Activated T-cell treated with anti-CD3 and anti-CD28 coated beads, Interleukin-2, amount 50 U/mL, for 1 hour (primary cell): Measurements from ENCODE around the gene MED27.

Experiments
- DNase-seq: peaks from one replicate; pipeline ENCODE4 v3.0.0-alpha.2; 2020

Gene MED27

GRCh38 chr9:132079391-132080091 is at the start of gene MED27:
TSS of gene MED27 (minus strand) at chr9:132079867. CDS start at chr9:132079844, 23 bp downstream.
- DNase-seq: peak; percentile 93

GRCh38 chr9:132127888-132128534 is 48.3 kb upstream of the MED27 start:
- no peak for DNase-seq

GRCh38 chr9:132126680-132127236 is 47.1 kb upstream of the MED27 start:
- DNase-seq: no peak

GRCh38 chr9:132125944-132126679 is 46.4 kb upstream of the MED27 start:
- no peak for DNase-seq

- no peak for DNase-seq
Observed at GRCh38 chr9:132125361-132125760, 45.7 kb upstream of the MED27 start.

- DNase-seq: no peak
Observed at GRCh38 chr9:132124800-132125199, 45.1 kb upstream of the MED27 start.

GRCh38 chr9:132121021-132121420 is 41.4 kb upstream of the MED27 start:
- no peak for DNase-seq

- no peak for DNase-seq
Observed at GRCh38 chr9:132117694-132118093, 38.0 kb upstream of the MED27 start.

GRCh38 chr9:132116583-132116982 is 36.9 kb upstream of the MED27 start:
- no peak for DNase-seq

- DNase-seq: peak; percentile 43
Observed at GRCh38 chr9:132114102-132114707, 34.5 kb upstream of the MED27 start.

- no peak for DNase-seq
Observed at GRCh38 chr9:132109291-132109690, 29.6 kb upstream of the MED27 start.

- no peak for DNase-seq
Observed at GRCh38 chr9:132108728-132109127, 29.1 kb upstream of the MED27 start.

GRCh38 chr9:132099741-132100407 is 20.2 kb upstream of the MED27 start:
- no peak for DNase-seq

- DNase-seq: no peak
Observed at GRCh38 chr9:132099167-132099566, 19.5 kb upstream of the MED27 start.

GRCh38 chr9:132094314-132094791 is 14.7 kb upstream of the MED27 start:
- no peak for DNase-seq

GRCh38 chr9:132090771-132091170 is 11.1 kb upstream of the MED27 start:
- no peak for DNase-seq

GRCh38 chr9:132087438-132088030 is 7.9 kb upstream of the MED27 start:
- no peak for DNase-seq

GRCh38 chr9:132082188-132082587 is 2.5 kb upstream of the MED27 start:
- no peak for DNase-seq

- DNase-seq: no peak
Observed at GRCh38 chr9:132078699-132079356, 839 bp downstream of the MED27 start.

- no peak for DNase-seq
Observed at GRCh38 chr9:132077881-132078698, 1.6 kb downstream of the MED27 start.

GRCh38 chr9:132075853-132076252 is 3.8 kb downstream of the MED27 start:
- no peak for DNase-seq
